Right lobe of liver (tissue), 6 donors: ENCODE measurements around the gene MFRP. TPM values are rescaled to one million over a fixed set of nuclear protein-coding genes. Genes with fewer than 3 reads are reported as not detected.

ENCODE experiments used
- ATAC-seq, 4 donors: fragments of 200-7000 bp; cut with Tn5 transposase; one replicate each; pipeline ENCODE4 v1.9.1; 2020; ENCODE audit warnings: mild to moderate bottlenecking in 4 of 4, moderate library complexity in 4 of 4
- DNase-seq, 3 donors: peaks; one replicate each; pipeline ENCODE4 v3.0.0-alpha.2; 2020
- H3K27ac ChIP-seq, 3 donors: fragments of 200-600 bp; one replicate each; pipeline ENCODE4 v1.8.0; 2022
- H3K27me3 ChIP-seq, 2 donors: fragments of 200-600 bp; one replicate each; pipeline ENCODE4 v1.8.0; 2022
- H3K36me3 ChIP-seq, 4 donors: fragments of 200-600 bp; sonication (generic) in 1 of 4; one replicate each; pipeline versions ENCODE4 v1.5.1 to v1.8.0; 2017 to 2022; ENCODE audit warnings: control low read depth in 1 of 4
- H3K4me1 ChIP-seq, 4 donors: fragments of 200-600 bp; sonication (generic) in 1 of 4; one replicate each; pipeline versions ENCODE4 v1.5.1 to v1.8.0; 2017 to 2022; ENCODE audit warnings: control low read depth in 1 of 4
- H3K4me3 ChIP-seq, 3 donors: fragments of 200-600 bp; one replicate each; pipeline ENCODE4 v1.8.0; 2022
- H3K9me3 ChIP-seq, 4 donors: fragments of 200-600 bp; sonication (generic) in 1 of 4; one replicate each; pipeline versions ENCODE4 v1.5.1 to v1.8.0; 2017 to 2022; ENCODE audit warnings: control low read depth in 1 of 4
- POLR2A ChIP-seq: fragments of 450-650 bp; IDR thresholded peaks from one replicate; pipeline ENCODE4 v1.6.1; 2017; ENCODE audit warnings: antibody characterized with exemption, mild to moderate bottlenecking
- WGBS: methylation state at CpG from one replicate; pipeline ENCODE4 v1.1.6; 2018; ENCODE audit warnings: low coverage, low lambda C conversion rate; ENCODE audit not compliant: insufficient coverage; ENCODE audit errors: missing lambda C conversion rate; 5-methylcytosine and 5-hydroxymethylcytosine counted together
- intact Hi-C, 2 donors: fragments of 100-400 bp; cut with DNase I; formaldehyde crosslinking; loops; one replicate each; pipeline versions ENCODE4 v1.11.2 to v1.14.1; 2022
- total RNA-seq, 6 experiments: library from RNA; depleted of rRNA in 2 of 6; stranded (reverse); fragments of >200 nt in 2 of 6; fragmentation: NEBNext Ultra II Directional in 3 of 6; extraction: Animal tissue kit (Norgen Biotek cat#: 25700) in 3 of 6; gene quantifications; one replicate each; pipeline versions ENCODE4 v1.1.0 to v1.2.4, GENCODE V29; 2016 to 2023
- TF ChIP-seq, protein P1 (sequence below), 4 donors: fragments of 200-600 bp in 3 of 4; fragments of 450-650 bp in 1 of 4; IDR thresholded peaks; one replicate each; pipeline versions ENCODE4 v1.5.1 to v1.8.0; 2016 to 2022; ENCODE audit warnings: antibody characterized with exemption in 4 of 4, mild to moderate bottlenecking in 2 of 4
- donor health status: DM: no; HTN: yes; CAD: no.
- donor health status: DM: no; HTN: no; CAD: no.
- donor health status: DM: no; HTN: no; CAD: no.
- donor health status: DM: no; HTN: yes; CAD: no.
- donor health status: DM: no; HTN: yes; CAD: no.

Gene MFRP
- total RNA-seq, 6 experiments from 2014 or later, result not detected

DNA sequence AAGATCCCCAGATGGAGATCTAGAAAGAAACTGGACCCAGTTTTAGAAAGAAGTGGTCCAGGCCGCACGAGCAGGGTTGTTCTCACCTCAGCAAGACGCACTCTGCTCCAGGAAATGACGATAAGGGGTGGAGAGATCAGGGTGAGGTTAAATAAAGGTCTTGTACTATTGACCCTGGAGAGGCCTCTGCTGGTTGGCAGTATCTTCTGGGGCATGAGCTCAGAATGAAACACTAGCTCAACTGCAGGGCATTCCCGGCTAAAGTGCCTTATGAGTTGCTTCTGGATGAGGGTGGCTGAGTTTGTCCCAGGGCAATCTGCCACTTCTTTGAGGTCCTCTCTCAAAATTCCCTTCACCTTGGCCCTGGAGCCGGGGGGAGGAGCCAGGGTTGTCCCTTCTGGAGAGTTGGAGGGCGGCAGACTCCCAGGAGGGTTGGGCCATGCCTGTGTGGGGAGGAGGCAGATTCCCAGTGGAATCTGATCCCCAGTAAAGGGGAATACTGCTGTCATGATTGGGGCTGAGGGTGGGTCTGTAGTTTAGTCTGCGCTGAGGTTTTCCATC lies 24.1 kb upstream of the MFRP start:
- peaks cover 0 to 79% (median 19%) of the 10 kb centered on the region in 4 donors for H3K4me1 ChIP-seq
- no peaks in the 10 kb centered on the region for H3K36me3 ChIP-seq
- 0% methylated on average over 4 of the region's 8 CpGs for WGBS
- ATAC-seq (peak; percentile 48 to 70 (median 66)), DNase-seq (peak; percentile 49 to 87 (median 86))
- H3K27me3 ChIP-seq, result no peaks in the 10 kb centered on the region
- intact Hi-C loops, result loop anchor here in 1 of 2 donors (10.0 kb wide), 1 partner anchor 104 kb away; no protein-coding TSS in a partner anchor
- no peaks in the 10 kb centered on the region for H3K9me3 ChIP-seq
- H3K27ac ChIP-seq, result peak overlapping the region; percentile 65 to 96 (median 94)
- peak overlapping the region in 1 of 3 donors; percentile 14 for H3K4me3 ChIP-seq
- TF ChIP-seq, protein P1, sequence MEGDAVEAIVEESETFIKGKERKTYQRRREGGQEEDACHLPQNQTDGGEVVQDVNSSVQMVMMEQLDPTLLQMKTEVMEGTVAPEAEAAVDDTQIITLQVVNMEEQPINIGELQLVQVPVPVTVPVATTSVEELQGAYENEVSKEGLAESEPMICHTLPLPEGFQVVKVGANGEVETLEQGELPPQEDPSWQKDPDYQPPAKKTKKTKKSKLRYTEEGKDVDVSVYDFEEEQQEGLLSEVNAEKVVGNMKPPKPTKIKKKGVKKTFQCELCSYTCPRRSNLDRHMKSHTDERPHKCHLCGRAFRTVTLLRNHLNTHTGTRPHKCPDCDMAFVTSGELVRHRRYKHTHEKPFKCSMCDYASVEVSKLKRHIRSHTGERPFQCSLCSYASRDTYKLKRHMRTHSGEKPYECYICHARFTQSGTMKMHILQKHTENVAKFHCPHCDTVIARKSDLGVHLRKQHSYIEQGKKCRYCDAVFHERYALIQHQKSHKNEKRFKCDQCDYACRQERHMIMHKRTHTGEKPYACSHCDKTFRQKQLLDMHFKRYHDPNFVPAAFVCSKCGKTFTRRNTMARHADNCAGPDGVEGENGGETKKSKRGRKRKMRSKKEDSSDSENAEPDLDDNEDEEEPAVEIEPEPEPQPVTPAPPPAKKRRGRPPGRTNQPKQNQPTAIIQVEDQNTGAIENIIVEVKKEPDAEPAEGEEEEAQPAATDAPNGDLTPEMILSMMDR (IDR thresholded peaks at IDR 0.05), result peak in 1 of 4 donors; percentile 4
- peak; percentile 51 for TF ChIP-seq POLR2A

DNA sequence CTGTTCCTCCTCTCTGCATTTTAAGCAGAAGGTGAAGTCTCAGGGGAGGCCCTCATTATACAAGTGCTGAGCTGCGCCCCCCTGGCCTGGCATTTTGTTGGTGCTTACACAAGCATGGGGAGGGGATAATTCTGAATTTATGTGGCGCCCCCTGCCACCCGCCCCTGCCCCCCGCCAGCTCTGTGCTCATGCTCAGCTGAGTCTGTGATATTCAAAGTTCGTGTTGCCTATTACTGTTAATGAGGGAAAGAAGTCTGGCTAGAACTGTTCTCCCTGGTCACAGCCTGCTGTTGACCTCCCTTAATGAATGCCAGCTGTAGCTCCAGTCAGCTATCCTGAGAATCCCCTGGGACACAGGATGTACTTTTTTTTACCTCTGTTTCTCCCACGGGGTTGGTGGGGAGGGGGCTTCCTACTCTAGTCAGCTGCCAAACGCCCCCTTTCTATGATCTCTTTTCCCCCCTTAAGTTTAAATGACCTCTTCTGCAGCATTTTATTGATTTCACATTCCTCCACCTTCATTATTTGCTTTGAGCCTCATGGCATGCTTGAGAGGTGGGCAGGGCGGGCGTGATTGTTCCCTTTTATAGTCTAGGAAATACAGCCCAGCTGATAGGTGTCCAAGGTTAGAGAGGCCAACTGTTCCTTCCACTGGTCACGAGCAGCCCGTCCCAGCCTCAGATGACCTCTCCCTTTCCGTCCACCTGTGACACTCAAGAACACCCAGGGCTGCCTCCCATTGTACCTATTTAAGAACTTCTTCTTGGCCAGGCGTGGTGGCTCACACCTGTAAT lies 22.8 kb upstream of the MFRP start:
- DNase-seq (peak in 2 of 3 donors; percentile 77 to 87), ATAC-seq (peak; percentile 20 to 44 (median 41))
- H3K27ac ChIP-seq, result peak overlapping the region; percentile 65 to 96 (median 94)
- no peaks in the 10 kb centered on the region for H3K9me3 ChIP-seq
- intact Hi-C loops, result loop anchor here in 1 of 2 donors (10.0 kb wide), 1 partner anchor 105 kb away; no protein-coding TSS in a partner anchor
- no peaks in the 10 kb centered on the region for H3K36me3 ChIP-seq
- 40% methylated on average over 11 of the region's 13 CpGs for WGBS
- no peaks in the 10 kb centered on the region for H3K27me3 ChIP-seq
- no peak for TF ChIP-seq POLR2A
- TF ChIP-seq, protein P1 (IDR thresholded peaks at IDR 0.05), result no peak
- peak overlapping the region; percentile 22 to 59 (median 57) for H3K4me3 ChIP-seq
- peaks cover 0 to 79% (median 21%) of the 10 kb centered on the region in 4 donors for H3K4me1 ChIP-seq

GRCh38 chr11:119368121-119369034 lies 21.9 kb upstream of the MFRP start:
- intact Hi-C loops, result loop anchor here in 1 of 2 donors (10.0 kb wide), 1 partner anchor 106 kb away; no protein-coding TSS in a partner anchor
- Histone ChIP-seq H3K9me3 (no peaks in the 10 kb centered on the region), H3K4me1 (peaks cover 0 to 79% (median 22%) of the 10 kb centered on the region in 4 donors), H3K27ac (peak overlapping the region; percentile 57 to 96 (median 94)), H3K36me3 (no peaks in the 10 kb centered on the region), H3K27me3 (no peaks in the 10 kb centered on the region), H3K4me3 (peak overlapping the region; percentile 22 to 59 (median 57))
- WGBS, result 17% methylated on average over 9 of the region's 17 CpGs
- ATAC-seq (peak; percentile 41 to 69 (median 51)), DNase-seq (peak; percentile 75 to 95 (median 92))
- no peak for TF ChIP-seq POLR2A
- TF ChIP-seq, protein P1 (IDR thresholded peaks at IDR 0.05), result no peak

GRCh38 chr11:119367661-119368120 lies 21.2 kb upstream of the MFRP start:
- peak in 1 of 4 donors; percentile 4 for ATAC-seq
- Histone ChIP-seq H3K9me3 (no peaks in the 10 kb centered on the region), H3K36me3 (no peaks in the 10 kb centered on the region), H3K27ac (peak overlapping the region; percentile 57 to 96 (median 94)), H3K27me3 (no peaks in the 10 kb centered on the region), H3K4me3 (peak overlapping the region in 1 of 3 donors; percentile 59), H3K4me1 (peaks cover 0 to 75% (median 23%) of the 10 kb centered on the region in 4 donors)
- DNase-seq, result peak in 2 of 3 donors; percentile 55 to 64
- no peak for TF ChIP-seq POLR2A
- TF ChIP-seq, protein P1 (IDR thresholded peaks at IDR 0.05), result no peak
- 80% methylated on average over 1 of the region's 9 CpGs for WGBS
- intact Hi-C loops, result loop anchor here in 1 of 2 donors (10.0 kb wide), 1 partner anchor 107 kb away; no protein-coding TSS in a partner anchor
